HL-60 (cell line): ENCODE results near the gene RDH8.

Source experiments
- GABPA ChIP-seq: IDR thresholded peaks from 2 replicates; pipeline ENCODE4 v1.6.1; 2012; ENCODE audit warnings: low read depth
- REST ChIP-seq: IDR thresholded peaks from 2 replicates; pipeline ENCODE4 v1.6.1; 2012; ENCODE audit warnings: low read depth; ENCODE audit not compliant: insufficient replicate concordance
- TF ChIP-seq, protein P1 (sequence below): IDR thresholded peaks from one replicate; pipeline ENCODE4 v1.5.1; 2011; ENCODE audit warnings: low read length, control low read depth, inconsistent platforms; ENCODE audit not compliant: insufficient read depth

GRCh38 chr19:10043286-10043927 lies 30.1 kb downstream of the RDH8 start:
- TF ChIP-seq, protein P1, sequence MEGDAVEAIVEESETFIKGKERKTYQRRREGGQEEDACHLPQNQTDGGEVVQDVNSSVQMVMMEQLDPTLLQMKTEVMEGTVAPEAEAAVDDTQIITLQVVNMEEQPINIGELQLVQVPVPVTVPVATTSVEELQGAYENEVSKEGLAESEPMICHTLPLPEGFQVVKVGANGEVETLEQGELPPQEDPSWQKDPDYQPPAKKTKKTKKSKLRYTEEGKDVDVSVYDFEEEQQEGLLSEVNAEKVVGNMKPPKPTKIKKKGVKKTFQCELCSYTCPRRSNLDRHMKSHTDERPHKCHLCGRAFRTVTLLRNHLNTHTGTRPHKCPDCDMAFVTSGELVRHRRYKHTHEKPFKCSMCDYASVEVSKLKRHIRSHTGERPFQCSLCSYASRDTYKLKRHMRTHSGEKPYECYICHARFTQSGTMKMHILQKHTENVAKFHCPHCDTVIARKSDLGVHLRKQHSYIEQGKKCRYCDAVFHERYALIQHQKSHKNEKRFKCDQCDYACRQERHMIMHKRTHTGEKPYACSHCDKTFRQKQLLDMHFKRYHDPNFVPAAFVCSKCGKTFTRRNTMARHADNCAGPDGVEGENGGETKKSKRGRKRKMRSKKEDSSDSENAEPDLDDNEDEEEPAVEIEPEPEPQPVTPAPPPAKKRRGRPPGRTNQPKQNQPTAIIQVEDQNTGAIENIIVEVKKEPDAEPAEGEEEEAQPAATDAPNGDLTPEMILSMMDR: no peak
- TF ChIP-seq REST (no peak), GABPA (no peak)
